Gastrocnemius medialis (tissue), 4 donors: ENCODE results near the gene C16orf92. TPM values are rescaled to one million over a fixed set of nuclear protein-coding genes. Genes with fewer than 3 reads are reported as not detected.

Experiments
- ATAC-seq, 2 donors: fragments of 150-250 bp; one replicate each; pipeline ENCODE4 v1.9.1; 2016
- DNase-seq, 2 donors: peaks; one replicate each; pipeline ENCODE4 v3.0.0-alpha.2; 2019
- H3K27ac ChIP-seq, 4 donors: fragments of 200-600 bp; sonication (generic); 1 replicate in 1 of 4; 2 replicates in 3 of 4; pipeline ENCODE4 v1.5.1; 2016 to 2018; ENCODE audit warnings: mild to moderate bottlenecking in 2 of 4, moderate library complexity in 1 of 4
- H3K27me3 ChIP-seq, 3 donors: fragments of 200-600 bp; sonication (generic) in 2 of 3; 1 replicate in 1 of 3; 2 replicates in 2 of 3; pipeline versions ENCODE4 v1.5.1 to v1.6.0; 2016 to 2019; ENCODE audit warnings: mild to moderate bottlenecking in 1 of 3, moderate library complexity in 1 of 3
- H3K36me3 ChIP-seq, 2 donors: fragments of 200-600 bp; sonication (generic) in 1 of 2; one replicate each; pipeline ENCODE4 v1.5.1; 2017 to 2018
- H3K4me1 ChIP-seq, 2 donors: fragments of 200-600 bp; sonication (generic) in 1 of 2; one replicate each; pipeline ENCODE4 v1.5.1; 2016 to 2017; ENCODE audit warnings: mild to moderate bottlenecking in 2 of 2
- H3K4me3 ChIP-seq, 4 donors: fragments of 200-600 bp; sonication (generic) in 3 of 4; 1 replicate in 1 of 4; 2 replicates in 3 of 4; pipeline ENCODE4 v1.5.1; 2016 to 2019; ENCODE audit warnings: mild to moderate bottlenecking in 2 of 4
- H3K9me3 ChIP-seq, 3 donors: fragments of 200-600 bp; sonication (generic) in 2 of 3; 1 replicate in 1 of 3; 2 replicates in 2 of 3; pipeline ENCODE4 v1.5.1; 2016 to 2019
- CTCF ChIP-seq, 5 experiments: fragments of 450-650 bp in 3 of 5; fragments of 200-600 bp in 2 of 5; sonication (generic) in 2 of 5; IDR thresholded peaks in 4 of 5; conservative IDR thresholded peaks in 1 of 5; 1 replicate in 4 of 5; 2 replicates in 1 of 5; pipeline ENCODE4 v1.5.1; 2016 to 2019; ENCODE audit warnings: antibody characterized with exemption in 5 of 5, mild to moderate bottlenecking in 3 of 5, moderate library complexity in 3 of 5
- POLR2A ChIP-seq, 2 donors: fragments of 450-650 bp; IDR thresholded peaks; one replicate each; pipeline ENCODE4 v1.6.1; 2017; ENCODE audit warnings: antibody characterized with exemption in 2 of 2, mild to moderate bottlenecking in 2 of 2, moderate library complexity in 2 of 2
- in situ Hi-C, 4 donors: fragments of 200-750 bp; cut with MboI; loops; one replicate each; pipeline versions ENCODE4 v1.15.0 to v1.8.0; 2017; ENCODE audit warnings: low sequenced_read_pairs in 4 of 4
- intact Hi-C: fragments of 100-400 bp; cut with DNase I; formaldehyde crosslinking; loops from one replicate; pipeline ENCODE4 v1.15.1; 2023; ENCODE audit warnings: low total_unique reads
- total RNA-seq, 4 donors: library from RNA; depleted of rRNA; stranded (reverse); fragments of >200 nt; gene quantifications; one replicate each; pipeline versions ENCODE4 v1.1.0 to v1.2.3, GENCODE V29; 2016

The C16orf92 gene
- total RNA-seq, 4 donors from 2014 or later: not detected

GRCh38 chr16:29999605-30000004, 23.4 kb upstream of the C16orf92 start:
- intact Hi-C loops (loop anchor here (5.0 to 10.0 kb wide), 5 partner anchors 37 to 1073 kb away; partner anchors contain the start of genes PAGR1, TMEM219, ZNF646 and ZNF668), in situ Hi-C loops (loop anchor here in 1 of 4 donors (25.0 kb wide), 1 partner anchor 312 kb away; the partner anchor contains the start of gene QPRT)
- DNase-seq (no peak), ATAC-seq (no peak)
- Histone ChIP-seq H3K27me3 (no peaks in the 10 kb centered on the region), H3K9me3 (no peaks in the 10 kb centered on the region), H3K27ac (no peak overlapping the region), H3K4me3 (no peak overlapping the region), H3K4me1 (peaks cover 12 to 15% of the 10 kb centered on the region in 2 donors), H3K36me3 (peaks cover 0 to 27% of the 10 kb centered on the region in 2 donors)
- TF ChIP-seq CTCF (IDR thresholded peaks at IDR 0.05 in 4 of 5, conservative IDR thresholded peaks at IDR 0.05 in 1 of 5): no peak
- no peak for TF ChIP-seq POLR2A (IDR thresholded peaks at IDR 0.05)

- H3K4me3 ChIP-seq: no peak overlapping the region
- DNase-seq: no peak
- peaks cover 6 to 7% of the 10 kb centered on the region in 2 donors for H3K4me1 ChIP-seq
- H3K27ac ChIP-seq: no peak overlapping the region
- H3K27me3 ChIP-seq: no peaks in the 10 kb centered on the region
- peaks cover 0 to 27% of the 10 kb centered on the region in 2 donors for H3K36me3 ChIP-seq
- TF ChIP-seq POLR2A (IDR thresholded peaks at IDR 0.05) (no peak), CTCF (IDR thresholded peaks at IDR 0.05 in 4 of 5, conservative IDR thresholded peaks at IDR 0.05 in 1 of 5) (no peak)
- intact Hi-C loops (no loop called here), in situ Hi-C loops (loop anchor here in 1 of 4 donors (25.0 kb wide), 1 partner anchor 314 kb away; the partner anchor contains the start of gene QPRT)
- no peak for ATAC-seq
- no peaks in the 10 kb centered on the region for H3K9me3 ChIP-seq
Observed at GRCh38 chr16:30000735-30001631, 22.0 kb upstream of the C16orf92 start.

GRCh38 chr16:30002614-30003346, 20.2 kb upstream of the C16orf92 start:
- H3K27ac ChIP-seq: no peak overlapping the region
- TF ChIP-seq POLR2A (IDR thresholded peaks at IDR 0.05) (no peak), CTCF (IDR thresholded peaks at IDR 0.05 in 4 of 5, conservative IDR thresholded peaks at IDR 0.05 in 1 of 5) (no peak)
- intact Hi-C loops (no loop called here), in situ Hi-C loops (loop anchor here in 1 of 4 donors (25.0 kb wide), 1 partner anchor 315 kb away; the partner anchor contains the start of gene QPRT)
- H3K9me3 ChIP-seq: no peaks in the 10 kb centered on the region
- DNase-seq: no peak
- peaks cover 0 to 18% of the 10 kb centered on the region in 2 donors for H3K36me3 ChIP-seq
- no peaks in the 10 kb centered on the region for H3K4me1 ChIP-seq
- H3K27me3 ChIP-seq: no peaks in the 10 kb centered on the region
- no peak overlapping the region for H3K4me3 ChIP-seq
- no peak for ATAC-seq

GRCh38 chr16:30003670-30004423, 19.2 kb upstream of the C16orf92 start:
- intact Hi-C loops (no loop called here), in situ Hi-C loops (loop anchor here in 1 of 4 donors (25.0 kb wide), 1 partner anchor 317 kb away; the partner anchor contains the start of gene QPRT)
- TF ChIP-seq POLR2A (IDR thresholded peaks at IDR 0.05) (no peak), CTCF (IDR thresholded peaks at IDR 0.05 in 4 of 5, conservative IDR thresholded peaks at IDR 0.05 in 1 of 5) (no peak)
- DNase-seq (no peak), ATAC-seq (no peak)
- Histone ChIP-seq H3K4me1 (no peaks in the 10 kb centered on the region), H3K27ac (no peak overlapping the region), H3K9me3 (no peaks in the 10 kb centered on the region), H3K27me3 (peaks cover 1 to 4% (median 4%) of the 10 kb centered on the region in 3 donors), H3K36me3 (peaks cover 0 to 10% of the 10 kb centered on the region in 2 donors), H3K4me3 (no peak overlapping the region)
